CD4-positive, alpha-beta T cell (primary cell): Measurements from ENCODE around the gene CDK18. TPM values are rescaled to one million over a fixed set of nuclear protein-coding genes. Genes with fewer than 3 reads are reported as not detected.
"Not testable (repeated sequence)": the region's sequence is repeated elsewhere in the genome, so short reads cannot be mapped to it uniquely, and the experiment has no call there.

Experiments
- ATAC-seq: fragments of 200-7000 bp; cut with Tn5 transposase; one replicate; pipeline ENCODE4 v1.10.0; 2022; ENCODE audit warnings: mild to moderate bottlenecking; ENCODE audit not compliant: poor library complexity
- CTCF ChIA-PET: fragments of 350-600 bp; sonication (Branson Sonifier 250); formaldehyde crosslinking; loops from one replicate; lab custom pipeline; 2021; ENCODE audit warnings: antibody characterized with exemption, inconsistent platforms; lab: Charles Lee
- POLR2A ChIA-PET: fragments of 350-600 bp; sonication (Branson Sonifier 250); formaldehyde crosslinking; loops from one replicate; lab custom pipeline; 2021; ENCODE audit warnings: antibody characterized with exemption, inconsistent platforms; lab: Charles Lee
- DNase-seq, 14 experiments: peaks; one replicate each; pipeline ENCODE4 v3.0.0-alpha.2; 2013 to 2020; ENCODE audit warnings: mixed read lengths in 2 of 14
- H3K27ac ChIP-seq, 2 donors: one replicate each; pipeline versions ENCODE4 v1.5.1 to v1.7.0; 2013; ENCODE audit warnings: low read length in 2 of 2, low read depth in 1 of 2, mild to moderate bottlenecking in 1 of 2
- H3K27me3 ChIP-seq, 2 experiments: 1 replicate in 1 of 2; 2 replicates in 1 of 2; pipeline versions ENCODE4 v1.6.1 to v1.7.0; 2013; ENCODE audit warnings: low read length in 2 of 2, control low read depth in 1 of 2, mild to moderate bottlenecking in 1 of 2, moderate library complexity in 1 of 2; ENCODE audit not compliant: insufficient read depth in 2 of 2, control insufficient read depth in 1 of 2
- H3K36me3 ChIP-seq: one replicate; pipeline ENCODE4 v1.6.1; 2013; ENCODE audit warnings: low read length, control low read depth; ENCODE audit not compliant: insufficient read depth
- H3K4me1 ChIP-seq: one replicate; pipeline ENCODE4 v1.6.1; 2013; ENCODE audit warnings: low read length, control low read depth; ENCODE audit not compliant: insufficient read depth
- H3K4me3 ChIP-seq: one replicate; pipeline ENCODE4 v1.5.1; 2013; ENCODE audit warnings: mild to moderate bottlenecking, low read length, moderate library complexity
- H3K9me3 ChIP-seq, 2 experiments: 1 replicate in 1 of 2; 2 replicates in 1 of 2; pipeline versions ENCODE4 v1.6.1 to v1.7.0; 2013; ENCODE audit warnings: low read length in 2 of 2, mild to moderate bottlenecking in 2 of 2, control low read depth in 1 of 2, moderate library complexity in 1 of 2; ENCODE audit not compliant: control insufficient read depth in 1 of 2, insufficient read depth in 1 of 2
- H3K27ac Mint-ChIP-seq: one replicate; pipeline ENCODE4 v1.8.0; 2020; ENCODE audit warnings: mixed read lengths
- H3K27me3 Mint-ChIP-seq: one replicate; pipeline ENCODE4 v1.8.0; 2021; ENCODE audit warnings: mixed read lengths
- H3K36me3 Mint-ChIP-seq: one replicate; pipeline ENCODE4 v1.8.0; 2021; ENCODE audit warnings: low read depth, mixed read lengths
- H3K4me1 Mint-ChIP-seq: one replicate; pipeline ENCODE4 v1.8.0; 2021; ENCODE audit warnings: low read depth, mixed read lengths
- H3K4me3 Mint-ChIP-seq: one replicate; pipeline ENCODE4 v1.8.0; 2020; ENCODE audit warnings: mild to moderate bottlenecking, mixed read lengths
- H3K9me3 Mint-ChIP-seq: one replicate; pipeline ENCODE4 v1.8.0; 2020; ENCODE audit warnings: mixed read lengths
- CTCF ChIP-seq: fragments of 200-600 bp; IDR thresholded peaks from one replicate; pipeline ENCODE4 v1.8.0; 2022; ENCODE audit warnings: antibody characterized with exemption, mild to moderate bottlenecking
- intact Hi-C, 2 experiments: fragments of 100-400 bp; cut with DNase I in 1 of 2; cut with micrococcal nuclease in 1 of 2; formaldehyde crosslinking; loops; one replicate each; pipeline versions ENCODE4 v1.15.1 to v1.9.0; 2023 to 2025; cut with DNase I, micrococcal nuclease
- total RNA-seq, 174 experiments: library from RNA in 2 of 174; stranded (reverse) in 2 of 174; gene quantifications; one replicate each; pipeline ENCODE4 v1.2.3 and lab custom pipeline; 2021 to 2026

The CDK18 gene
- total RNA-seq, 2 experiments from 2014 or later, result 1.6 to 2.7 TPM

GRCh38 chr1:205477121-205477758 is 27.2 kb upstream of the CDK18 start:
- Mint-ChIP-seq H3K36me3 (no peaks in the 10 kb centered on the region), H3K4me3 (no peak overlapping the region), H3K9me3 (peaks cover 10% of the 10 kb centered on the region), H3K27ac (no peak overlapping the region), H3K27me3 (peaks cover 69% of the 10 kb centered on the region), H3K4me1 (peaks cover 17% of the 10 kb centered on the region)
- Histone ChIP-seq H3K36me3 (no peaks in the 10 kb centered on the region), H3K4me1 (peaks cover 32% of the 10 kb centered on the region), H3K4me3 (no peak overlapping the region), H3K27me3 (peaks cover 15 to 22% of the 10 kb centered on the region in 2 experiments), H3K27ac (no peak overlapping the region), H3K9me3 (peaks cover 5 to 18% of the 10 kb centered on the region in 2 experiments)
- no peak for TF ChIP-seq CTCF
- ChIA-PET POLR2A (no interaction called here), CTCF (interaction anchor here (0.6 to 2.0 kb wide), 2 partner anchors 9 to 104 kb away, joined by 3 to 8 read pairs; no protein-coding TSS in a partner anchor)
- intact Hi-C loops, result no loop called here
- DNase-seq, result no peak
- ATAC-seq, result no peak

- Histone ChIP-seq H3K27ac (no peak overlapping the region), H3K27me3 (peaks cover 15 to 22% of the 10 kb centered on the region in 2 experiments), H3K36me3 (no peaks in the 10 kb centered on the region), H3K4me1 (peaks cover 33% of the 10 kb centered on the region), H3K9me3 (peaks cover 5 to 18% of the 10 kb centered on the region in 2 experiments), H3K4me3 (no peak overlapping the region)
- ATAC-seq, result no peak
- no peak overlapping the region for H3K27ac Mint-ChIP-seq
- peaks cover 10% of the 10 kb centered on the region for H3K9me3 Mint-ChIP-seq
- POLR2A ChIA-PET, result no interaction called here
- CTCF ChIA-PET, result interaction anchor here (0.6 kb wide), 1 partner anchor 105 kb away, joined by 3 read pairs; no protein-coding TSS in a partner anchor
- intact Hi-C loops, result no loop called here
- H3K36me3 Mint-ChIP-seq, result no peaks in the 10 kb centered on the region
- peaks cover 17% of the 10 kb centered on the region for H3K4me1 Mint-ChIP-seq
- no peak for TF ChIP-seq CTCF
- H3K27me3 Mint-ChIP-seq, result peaks cover 68% of the 10 kb centered on the region
- H3K4me3 Mint-ChIP-seq, result no peak overlapping the region
- DNase-seq, result no peak
These were observed 26.7 kb upstream of the CDK18 start for GRCh38 chr1:205477759-205478247.

GRCh38 chr1:205478985-205479384 is 25.5 kb upstream of the CDK18 start:
- H3K27me3 ChIP-seq, result peaks cover 11 to 18% of the 10 kb centered on the region in 2 experiments
- peaks cover 5 to 18% of the 10 kb centered on the region in 2 experiments for H3K9me3 ChIP-seq
- Mint-ChIP-seq H3K4me1 (peaks cover 17% of the 10 kb centered on the region), H3K9me3 (peaks cover 10% of the 10 kb centered on the region), H3K27me3 (peaks cover 70% of the 10 kb centered on the region)
- POLR2A ChIA-PET, H3K36me3 Mint-ChIP-seq, CTCF ChIA-PET, H3K36me3 ChIP-seq, intact Hi-C loops, DNase-seq, H3K4me3 Mint-ChIP-seq, H3K27ac Mint-ChIP-seq, H3K27ac ChIP-seq, H3K4me3 ChIP-seq, ATAC-seq: not testable (repeated sequence)
- peaks cover 33% of the 10 kb centered on the region for H3K4me1 ChIP-seq
